ENCODE data around the gene NT5DC1.
A peak's percentile ranks its signal among the peaks of the same experiment; 100 is the strongest.

NT5DC1 gene

DNA sequence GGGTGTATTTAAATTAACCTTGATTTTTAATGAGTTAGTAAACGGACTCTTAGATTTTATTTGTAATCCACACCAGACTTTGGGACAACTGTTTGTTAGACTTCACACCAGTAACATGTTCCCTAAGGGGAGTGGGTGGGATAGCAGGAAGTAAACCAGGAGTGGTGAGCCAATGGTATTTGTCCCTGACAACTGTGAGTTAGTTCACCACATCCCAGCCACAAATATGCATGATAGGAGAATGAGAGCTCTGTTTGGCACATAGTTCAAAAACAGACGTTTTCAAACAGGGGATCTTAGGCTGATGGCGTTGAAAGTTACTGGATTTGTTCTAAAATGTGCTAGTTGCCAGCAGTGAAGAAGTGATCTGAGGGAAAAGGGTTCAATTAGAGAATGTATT, 44.0 kb downstream of the NT5DC1 start:
- no peak for DNase-seq

DNA sequence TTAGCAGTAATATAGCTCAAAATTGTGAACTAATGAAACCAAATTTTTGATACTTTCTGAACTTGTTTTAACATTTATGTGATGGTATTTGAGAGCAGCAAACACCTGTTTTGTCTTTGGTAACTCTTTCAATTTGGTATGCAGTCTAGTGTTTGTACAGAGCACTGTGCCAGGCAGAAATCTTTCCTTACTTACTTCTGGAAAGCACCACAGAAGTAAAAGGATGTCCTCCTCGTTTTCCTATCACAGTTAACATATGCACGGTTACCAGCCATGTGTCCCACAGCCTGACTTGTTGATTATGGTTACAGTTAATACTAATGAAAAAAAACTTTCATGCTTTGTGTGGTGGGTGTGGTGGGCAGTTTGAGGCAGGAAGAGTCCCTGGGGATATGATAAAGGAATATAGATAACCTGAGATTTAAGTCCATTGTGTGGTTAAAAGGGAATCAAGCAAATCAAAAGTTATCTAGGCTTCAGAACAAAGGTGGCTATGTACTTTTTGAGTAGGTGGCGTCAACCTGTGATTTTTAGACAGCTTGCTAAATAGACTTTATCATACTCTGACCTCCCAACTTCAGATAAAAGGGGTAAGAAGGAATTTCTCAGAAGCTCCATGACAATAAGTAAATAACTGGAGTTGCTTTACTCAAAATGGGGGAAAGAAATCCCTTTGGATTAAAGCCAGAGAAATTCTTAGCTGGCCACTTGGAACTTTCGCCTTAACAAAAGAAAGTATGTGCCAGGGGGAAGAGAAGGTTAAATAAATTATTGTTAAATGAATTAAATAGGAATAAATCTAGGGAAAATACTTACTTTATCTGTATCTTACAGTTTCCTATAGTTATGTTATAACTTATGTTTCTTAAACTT, 45.4 kb downstream of the NT5DC1 start:
- DNase-seq: no peak

DNA sequence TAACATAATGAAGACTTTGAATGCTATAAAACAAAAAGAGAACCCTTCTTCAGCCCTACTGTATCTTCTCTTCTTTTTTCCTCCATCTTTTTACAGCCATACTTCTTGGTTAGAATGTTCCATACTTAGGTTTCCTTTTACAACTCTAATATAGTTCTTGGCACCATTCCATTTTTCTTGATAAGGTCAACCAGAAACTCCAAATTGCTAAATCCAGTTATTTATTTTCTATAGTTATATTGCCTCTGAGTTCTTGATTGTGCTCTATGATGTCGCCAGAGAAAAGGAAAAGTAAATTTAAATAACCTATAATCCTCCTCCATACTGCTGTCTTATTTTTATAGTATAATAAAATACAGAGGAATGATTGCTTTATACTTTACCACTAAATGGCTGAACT, 52.0 kb downstream of the NT5DC1 start:
- no peak for DNase-seq

DNA sequence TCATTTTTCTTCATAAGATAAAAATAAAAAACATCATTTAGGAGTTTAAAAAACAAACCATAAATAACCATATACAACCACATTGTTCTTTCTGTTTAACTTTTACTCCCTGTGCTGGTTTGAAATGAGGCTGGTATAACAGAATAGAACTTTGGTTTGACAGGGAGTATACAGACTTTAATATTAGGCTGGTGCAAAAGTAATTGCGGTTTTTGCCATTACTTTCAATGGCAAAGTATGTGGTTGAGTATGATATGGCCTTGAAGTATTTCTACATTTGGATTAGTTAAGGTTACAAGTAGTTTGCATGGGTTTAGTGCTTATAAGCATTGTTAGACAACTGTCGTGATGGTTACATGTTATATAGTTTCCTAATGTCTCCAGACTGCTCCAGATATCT, 54.2 kb downstream of the NT5DC1 start:
- DNase-seq: no peak

DNA sequence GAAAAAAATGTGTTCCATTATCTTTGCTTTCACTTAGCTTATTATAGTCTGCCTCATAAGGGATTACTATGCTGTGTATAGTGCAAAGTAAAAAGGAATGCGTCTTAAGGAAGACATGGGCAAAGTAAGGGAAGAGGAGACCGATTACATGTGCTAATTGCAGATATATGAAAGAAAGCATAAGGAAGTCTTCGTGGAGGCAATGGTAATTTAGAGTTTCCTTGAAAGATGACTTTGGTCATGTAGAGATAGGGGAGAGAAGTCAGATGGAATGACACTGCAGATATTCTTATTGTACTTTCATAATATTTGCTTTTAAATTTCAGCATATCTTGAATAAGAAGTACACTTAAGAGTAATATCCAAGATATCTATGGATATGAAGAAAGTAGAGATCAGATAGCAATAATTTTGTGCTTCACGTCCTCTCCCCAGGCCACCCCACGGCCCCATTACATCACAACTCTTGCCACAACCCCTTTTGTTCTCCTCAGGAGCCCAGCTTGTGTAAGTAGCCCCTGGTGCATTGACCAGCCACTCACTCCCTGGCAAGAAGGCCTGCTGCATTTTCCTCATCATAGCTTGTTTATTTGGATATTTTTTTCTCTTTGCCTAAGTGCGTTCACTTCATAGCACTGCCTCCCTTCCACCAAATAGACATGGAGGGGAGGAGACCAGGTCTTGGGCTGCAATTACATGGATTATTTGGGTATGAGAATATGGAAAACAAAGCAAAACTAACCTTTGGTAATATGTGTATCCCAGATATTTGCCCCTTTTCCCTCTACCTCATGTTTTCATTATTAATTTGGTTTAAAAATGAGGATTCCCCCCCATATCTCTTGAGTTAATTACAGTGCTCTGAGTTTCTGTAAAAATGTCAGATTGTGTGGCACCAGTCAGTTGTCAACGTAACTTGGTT, 56.0 kb downstream of the NT5DC1 start:
- no peak for DNase-seq

DNA sequence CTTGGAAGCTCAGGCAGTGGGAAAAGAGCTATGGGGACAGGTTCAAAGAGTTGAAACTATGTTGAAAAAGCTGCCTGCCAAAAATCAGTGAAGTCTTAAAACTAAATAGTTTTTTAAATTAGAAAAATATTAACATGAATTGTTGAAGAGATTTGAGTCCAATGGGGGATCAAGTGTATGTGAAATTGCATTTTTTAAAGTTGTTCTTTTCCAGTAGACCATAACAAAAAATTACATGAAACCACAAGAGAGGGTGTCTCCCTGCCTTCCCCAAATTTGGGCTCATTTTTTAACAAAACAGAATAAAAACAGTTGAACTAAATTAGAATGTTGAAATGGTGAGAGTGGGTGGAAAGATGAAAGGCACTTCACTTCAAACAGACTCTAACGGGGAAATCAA, 56.7 kb downstream of the NT5DC1 start:
- no peak for DNase-seq

DNA sequence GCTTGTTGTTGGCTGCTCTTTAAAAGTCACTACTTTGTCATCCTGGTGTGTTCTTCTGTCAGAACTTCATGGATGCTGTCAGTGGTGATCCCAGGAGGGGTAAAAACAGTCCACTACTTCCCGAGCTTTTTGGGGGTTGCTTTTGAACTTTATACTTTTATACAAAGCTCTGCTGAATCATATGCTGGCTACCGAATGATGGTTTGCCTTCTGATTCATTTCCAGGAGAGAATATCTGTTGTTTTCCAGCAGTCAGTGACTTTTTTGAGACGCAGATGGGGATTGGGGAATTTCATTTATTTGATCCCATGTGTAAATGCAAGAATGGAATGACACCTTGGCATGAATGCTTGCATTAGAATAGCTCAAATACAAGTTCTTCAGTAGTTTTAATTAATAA, 58.0 kb downstream of the NT5DC1 start:
- DNase-seq: no peak

DNA sequence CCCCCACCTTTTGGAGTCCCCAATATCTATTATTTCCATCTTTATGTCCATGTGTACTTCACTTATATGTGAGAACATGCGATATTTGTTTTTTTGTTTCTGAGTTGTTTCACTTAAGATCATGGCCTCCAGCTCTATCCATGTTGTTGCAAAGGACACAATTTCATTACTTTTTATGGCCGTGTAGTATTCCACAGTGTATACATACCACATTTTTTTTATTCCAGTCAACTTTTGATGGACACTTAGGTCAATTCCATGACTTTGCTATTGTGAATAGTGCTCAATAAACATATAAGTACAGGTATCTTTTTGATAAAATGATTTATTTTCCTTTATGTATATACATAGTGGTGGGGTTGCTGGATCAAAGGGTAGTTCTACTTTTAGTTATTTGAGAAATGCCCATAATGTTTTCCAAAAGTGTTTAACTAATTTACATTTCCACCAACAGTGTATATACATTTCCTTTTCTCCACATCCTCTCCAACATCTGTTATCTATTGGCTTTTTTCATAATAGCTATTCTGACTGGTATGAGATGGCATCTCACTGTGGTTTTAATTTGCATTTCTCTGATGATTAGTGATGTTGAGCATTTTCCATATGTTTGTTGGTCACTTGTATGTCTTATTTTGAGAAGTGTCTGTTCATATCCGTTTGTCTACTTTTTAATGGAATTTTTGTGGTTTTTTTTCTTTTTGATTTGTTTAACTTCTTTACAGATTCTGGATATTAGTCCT, 59.3 kb downstream of the NT5DC1 start:
- no peak for DNase-seq

DNA sequence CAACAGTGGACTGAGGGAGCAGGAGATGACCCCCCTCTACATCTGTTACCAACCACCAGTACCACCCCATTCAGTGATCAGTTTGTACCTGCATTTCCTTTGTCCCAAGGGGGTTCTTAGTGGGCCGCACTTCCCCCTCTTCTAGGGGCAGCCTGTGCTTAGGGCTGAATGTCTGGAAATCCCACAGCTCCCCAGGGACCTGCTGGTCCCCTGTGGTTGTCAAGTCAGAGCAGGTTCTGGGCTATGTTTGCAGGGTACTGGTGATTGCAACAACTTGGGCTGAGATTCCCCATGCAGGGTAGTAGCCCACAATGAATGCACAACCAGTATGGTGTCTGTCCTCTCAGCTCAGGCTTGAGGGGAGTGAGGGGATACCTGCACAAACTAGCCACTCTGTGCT, 64.9 kb downstream of the NT5DC1 start:
- no peak for DNase-seq

DNA sequence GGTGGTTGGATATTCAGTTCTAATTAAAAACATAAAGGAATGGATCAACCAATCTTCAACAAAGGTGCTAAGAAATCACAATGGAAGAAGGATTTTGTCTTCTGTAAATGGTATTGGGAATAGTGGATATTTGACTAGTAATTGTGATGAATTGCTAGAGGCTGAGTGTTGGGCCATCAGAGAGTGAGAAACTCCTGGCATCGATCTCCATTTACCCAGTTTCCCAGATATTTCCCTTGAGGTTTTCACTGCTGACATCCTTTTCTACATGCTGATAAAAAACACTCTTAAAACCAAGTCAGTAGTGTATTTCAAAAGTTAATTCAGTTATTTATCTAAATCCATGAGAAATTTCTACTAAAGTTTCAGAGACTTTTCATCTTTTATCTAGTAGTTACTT, 65.7 kb downstream of the NT5DC1 start:
- DNase-seq: no peak

DNA sequence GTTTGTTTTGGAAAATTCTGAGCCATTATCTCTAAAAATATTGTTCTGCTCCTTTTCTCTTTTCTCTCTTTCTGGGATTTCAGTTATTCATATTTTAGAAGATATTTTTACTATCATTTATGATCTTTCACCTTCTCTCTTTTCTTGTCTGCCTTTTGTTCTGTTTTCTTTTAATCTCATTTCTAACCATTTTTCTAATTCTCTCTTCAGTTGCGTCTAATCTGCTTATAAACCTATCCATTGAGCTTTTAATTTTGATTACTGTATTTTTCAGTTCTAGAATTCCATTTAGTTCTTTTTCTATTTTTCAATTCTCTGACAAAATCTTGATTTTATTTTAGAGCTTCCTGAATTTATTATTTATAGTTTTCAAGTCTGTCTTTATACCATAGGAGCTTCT, 67.5 kb downstream of the NT5DC1 start:
- no peak for DNase-seq

DNA sequence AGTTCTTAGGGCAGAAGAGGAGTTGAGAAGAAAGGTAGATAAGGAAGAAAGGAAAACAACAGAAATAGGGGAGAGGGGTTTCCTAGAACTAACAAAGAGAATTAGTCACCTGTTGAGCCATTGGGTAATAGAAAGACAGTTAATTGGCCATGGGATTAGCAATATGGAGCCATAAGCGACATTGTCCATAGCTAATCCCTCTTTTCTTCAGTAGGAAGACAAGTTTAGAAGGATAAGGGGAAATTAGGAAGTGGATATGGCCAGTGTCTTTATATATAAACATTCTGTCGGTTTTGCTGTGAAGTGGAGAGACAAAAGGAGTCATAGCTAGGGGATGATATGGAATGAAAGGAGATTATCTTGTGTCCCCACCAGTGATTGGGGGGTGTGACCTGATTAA, 69.2 kb downstream of the NT5DC1 start:
- DNase-seq: no peak

DNA sequence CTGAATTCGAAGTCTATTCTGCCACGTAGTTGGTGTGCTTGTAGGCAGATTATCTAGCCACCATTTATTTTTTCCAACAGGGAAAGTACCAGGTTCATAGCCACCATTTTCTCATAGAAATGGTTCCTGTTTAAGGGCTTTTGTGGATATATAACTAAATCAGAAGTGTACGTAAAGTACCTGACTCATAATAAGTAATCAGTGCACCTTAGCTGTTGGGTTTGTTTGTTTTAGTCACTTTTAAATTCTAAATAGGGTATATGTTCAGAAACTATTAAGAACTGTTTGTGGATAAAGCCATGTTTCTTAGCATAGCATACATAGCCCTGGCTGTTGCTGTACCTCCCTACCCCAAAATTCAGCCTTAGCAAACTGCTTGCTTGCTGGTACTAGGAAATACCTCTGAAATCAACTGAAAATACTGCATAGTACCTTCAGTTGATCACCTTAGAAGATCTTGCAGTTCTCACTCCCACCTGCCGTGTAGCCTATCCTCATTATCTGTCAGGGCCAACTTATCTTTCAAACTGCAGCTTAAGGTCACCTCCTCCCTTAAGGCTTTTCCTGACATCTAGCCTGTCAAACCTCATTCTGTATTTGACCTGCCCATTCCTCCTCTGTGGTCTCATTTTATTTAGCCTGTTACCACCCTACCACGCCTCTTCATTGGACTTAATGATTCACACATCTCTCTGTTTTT, 69.9 kb downstream of the NT5DC1 start:
- no peak for DNase-seq

DNA sequence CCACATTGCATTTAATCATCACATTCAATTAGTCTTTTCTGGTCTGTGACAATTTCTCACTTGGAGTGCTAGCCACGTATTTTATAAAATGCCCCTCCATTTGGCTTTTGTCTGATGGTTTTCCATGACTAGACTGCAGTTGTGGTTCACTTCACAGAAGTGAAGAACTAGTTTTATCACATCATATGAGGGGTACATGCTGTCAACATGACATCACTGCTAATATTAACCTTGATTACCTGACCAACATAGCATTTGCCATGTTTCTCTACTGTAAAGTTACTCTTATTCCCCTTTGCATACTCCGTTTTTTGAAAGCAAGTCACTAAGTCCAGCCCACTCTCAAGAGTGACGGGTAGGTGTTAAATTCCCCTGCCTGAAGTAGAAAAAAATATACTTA, 73.3 kb downstream of the NT5DC1 start:
- no peak for DNase-seq

DNA sequence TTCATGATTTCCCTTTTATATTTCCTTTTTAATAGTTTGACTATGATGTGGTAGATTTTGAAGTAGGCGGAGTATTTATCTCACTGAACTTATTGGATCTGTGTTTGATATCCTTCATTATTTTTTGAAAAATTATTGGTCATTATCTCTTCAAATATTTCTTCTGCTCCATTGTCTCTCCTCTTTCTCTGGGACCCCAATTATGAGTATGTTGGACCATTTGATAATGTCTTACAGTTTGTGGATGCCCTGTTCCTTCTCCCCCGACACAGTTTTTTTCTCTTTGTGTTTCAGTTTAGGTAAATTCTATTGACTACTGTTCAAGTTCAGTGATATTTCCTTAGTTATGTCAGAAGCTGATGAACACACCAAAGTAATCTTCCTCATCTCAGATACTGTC, 74.7 kb downstream of the NT5DC1 start:
- DNase-seq: peak; percentile 1

DNA sequence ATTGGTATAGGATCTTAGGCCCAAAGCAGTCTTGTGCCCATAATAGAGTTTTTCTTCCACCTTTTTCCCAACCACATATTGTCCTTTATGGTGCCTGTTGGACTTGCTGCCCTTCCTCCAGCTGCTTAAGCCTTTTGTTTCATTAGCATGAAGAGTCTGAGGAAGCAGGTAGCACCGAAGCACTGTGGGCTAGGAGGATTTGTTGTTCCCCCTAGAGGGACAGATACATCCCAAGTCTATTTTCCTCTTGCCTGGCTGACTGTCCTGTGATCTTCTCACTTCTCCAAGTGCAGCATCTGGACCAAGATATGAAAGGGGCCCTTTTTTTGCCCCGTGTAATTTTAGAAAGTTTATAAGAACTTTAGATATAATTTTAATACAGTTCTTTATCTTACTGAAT, 75.9 kb downstream of the NT5DC1 start:
- no peak for DNase-seq

DNA sequence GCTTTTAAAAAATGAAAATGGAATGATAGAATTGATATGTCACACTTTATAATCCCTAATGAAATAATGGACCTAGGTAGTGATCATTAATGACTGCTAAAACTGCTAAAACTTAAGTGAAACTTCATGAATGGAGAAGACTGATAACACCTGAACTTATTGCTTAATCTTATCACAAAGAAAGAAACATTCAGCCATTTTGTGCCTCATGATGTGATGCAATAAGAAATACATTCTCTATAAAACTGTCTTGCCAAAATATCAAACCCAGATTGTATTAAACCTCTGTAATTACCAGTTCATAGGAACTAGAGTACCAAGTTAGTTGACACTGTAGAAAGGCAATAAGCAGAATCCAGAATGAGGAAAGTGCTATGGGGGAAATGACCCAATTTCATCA, 79.7 kb downstream of the NT5DC1 start:
- no peak for DNase-seq

DNA sequence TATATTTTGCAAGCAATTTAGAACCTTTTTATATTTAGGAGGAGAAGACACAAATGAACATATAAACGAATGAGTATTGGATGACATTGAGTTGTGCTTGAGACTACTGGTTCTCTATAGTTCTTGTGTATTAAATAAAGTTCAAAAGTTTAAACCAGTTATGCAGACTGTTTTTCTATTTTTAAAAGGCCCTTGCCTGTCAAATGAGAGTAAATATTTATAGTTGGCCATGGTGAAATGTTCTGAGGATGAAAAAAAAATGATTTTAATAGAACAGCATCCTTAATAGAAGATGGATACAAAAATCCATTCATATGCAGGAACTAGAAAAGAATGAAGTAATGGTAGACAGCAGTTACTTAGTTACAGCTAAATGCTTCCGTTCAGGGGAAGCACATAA, 88.8 kb downstream of the NT5DC1 start:
- no peak for DNase-seq

DNA sequence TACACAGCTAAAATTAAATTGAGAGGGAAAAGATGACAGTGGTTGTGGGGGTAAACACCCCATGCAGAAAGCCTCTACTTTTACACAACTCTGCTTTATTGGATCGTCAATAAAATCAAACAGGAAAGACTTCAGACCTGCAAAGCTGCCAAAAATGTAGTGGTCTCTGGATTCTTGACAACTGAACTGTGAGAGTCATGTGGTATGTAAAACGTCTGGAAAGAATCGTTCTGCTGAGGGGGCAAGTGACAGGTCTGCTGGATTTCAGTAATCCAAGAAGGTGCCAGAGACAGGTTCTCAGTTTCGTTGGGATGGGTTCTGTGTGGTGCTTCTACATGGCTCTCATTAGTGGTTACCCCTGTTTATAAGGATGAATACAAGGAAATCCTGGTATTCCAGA, 89.9 kb downstream of the NT5DC1 start:
- DNase-seq: no peak

DNA sequence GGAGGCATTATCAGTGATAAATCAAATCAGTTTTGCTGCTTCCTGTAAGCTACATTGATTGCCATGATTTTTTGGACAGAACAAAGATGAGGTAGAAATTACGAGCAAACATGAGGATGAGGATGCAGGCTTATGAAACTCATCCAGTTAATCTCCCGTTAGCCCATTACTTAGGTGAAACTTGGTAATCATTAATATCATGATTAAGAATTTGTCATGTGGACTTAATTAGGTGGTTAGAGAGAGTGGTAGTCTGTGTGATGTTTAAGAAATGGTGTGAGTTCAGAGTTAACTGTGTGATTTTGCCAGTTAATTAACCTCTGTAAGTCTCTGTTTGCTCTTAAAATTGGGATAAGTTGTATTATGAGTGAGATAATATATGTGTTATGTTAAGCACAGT, 91.2 kb downstream of the NT5DC1 start:
- DNase-seq: no peak

DNA sequence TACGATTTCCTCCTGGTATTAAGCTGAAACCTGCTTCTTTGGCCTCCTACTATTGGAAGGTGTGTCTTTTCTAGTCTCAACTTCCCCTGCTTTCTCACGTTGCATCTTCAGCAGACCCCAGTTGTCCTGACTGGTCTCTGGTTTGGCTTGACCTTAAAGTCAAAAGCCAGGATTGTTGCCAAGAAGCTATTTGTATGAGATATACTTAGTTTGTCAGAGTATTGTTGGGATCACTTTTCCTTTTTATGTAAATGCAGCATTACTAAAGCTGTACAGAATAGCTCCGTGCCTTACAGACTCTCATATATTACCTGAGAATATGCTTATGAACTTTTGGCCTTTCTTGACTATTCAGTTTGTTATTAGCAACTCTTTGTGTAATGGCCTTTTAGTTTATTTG, 92.1 kb downstream of the NT5DC1 start:
- DNase-seq: no peak

DNA sequence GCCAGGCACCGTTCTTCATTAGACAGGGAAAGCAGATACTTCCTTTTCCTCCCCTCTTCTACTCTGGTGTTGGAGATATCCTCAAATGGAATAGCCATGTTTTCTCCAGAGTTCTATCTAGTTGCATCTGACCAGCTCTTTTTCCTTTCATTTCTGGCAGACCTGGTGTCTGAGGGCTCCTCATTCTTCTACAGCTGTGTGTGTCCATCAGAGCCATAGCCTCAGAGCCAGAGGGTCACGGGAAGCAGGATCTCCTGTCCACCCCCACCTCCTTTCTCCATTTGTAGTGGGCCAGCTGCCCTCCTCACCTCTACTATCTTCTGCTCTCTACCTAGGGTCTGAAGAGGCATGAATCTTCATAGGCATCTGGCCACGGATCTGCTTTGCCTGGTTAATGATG, 96.2 kb downstream of the NT5DC1 start:
- DNase-seq: no peak
